ENCODE data around the gene SP6.

Gene SP6

DNA sequence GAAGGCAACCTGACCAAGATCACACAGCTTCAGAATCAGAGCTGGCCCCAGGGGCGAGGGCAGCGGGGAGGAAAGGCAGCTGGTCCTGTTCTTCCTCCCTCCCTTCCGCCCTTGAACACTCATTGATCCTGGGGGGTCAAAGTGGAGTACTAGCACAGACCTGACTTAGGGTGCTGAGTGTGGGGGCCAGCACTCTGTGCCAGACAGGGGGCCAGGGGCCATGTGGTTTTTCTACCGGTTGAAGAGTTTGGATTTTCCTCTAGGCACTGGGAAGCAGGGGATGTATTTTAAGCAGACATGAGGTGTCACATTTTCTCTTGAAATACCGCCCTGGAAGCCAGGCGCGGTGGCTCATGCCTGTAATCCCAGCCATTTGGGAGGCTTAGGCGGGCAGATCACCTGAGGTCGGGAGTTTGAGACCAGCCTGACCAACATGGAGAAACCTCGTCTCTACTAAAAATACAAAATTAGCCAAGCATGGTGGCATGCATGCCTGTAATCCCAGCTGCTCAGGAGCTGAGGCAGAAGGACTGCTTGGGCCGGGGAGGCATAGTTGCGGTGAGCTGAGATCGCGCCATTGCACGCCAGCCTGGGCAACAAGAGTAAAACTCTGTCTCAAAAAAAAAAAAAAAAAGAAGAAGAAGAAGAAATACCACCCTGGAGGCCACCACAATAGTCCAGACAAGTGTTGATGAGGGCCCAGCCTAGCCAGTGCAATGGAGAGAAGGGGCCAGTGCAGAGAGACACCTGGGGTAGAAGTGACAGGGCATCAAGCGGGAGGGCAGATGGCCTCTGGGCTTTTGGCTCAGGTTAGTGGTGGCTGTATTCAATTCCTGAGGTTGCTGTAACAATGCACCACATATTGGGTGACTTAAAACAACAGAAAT lies 44.7 kb downstream of the SP6 start:
- TF ChIP-seq, protein P1, sequence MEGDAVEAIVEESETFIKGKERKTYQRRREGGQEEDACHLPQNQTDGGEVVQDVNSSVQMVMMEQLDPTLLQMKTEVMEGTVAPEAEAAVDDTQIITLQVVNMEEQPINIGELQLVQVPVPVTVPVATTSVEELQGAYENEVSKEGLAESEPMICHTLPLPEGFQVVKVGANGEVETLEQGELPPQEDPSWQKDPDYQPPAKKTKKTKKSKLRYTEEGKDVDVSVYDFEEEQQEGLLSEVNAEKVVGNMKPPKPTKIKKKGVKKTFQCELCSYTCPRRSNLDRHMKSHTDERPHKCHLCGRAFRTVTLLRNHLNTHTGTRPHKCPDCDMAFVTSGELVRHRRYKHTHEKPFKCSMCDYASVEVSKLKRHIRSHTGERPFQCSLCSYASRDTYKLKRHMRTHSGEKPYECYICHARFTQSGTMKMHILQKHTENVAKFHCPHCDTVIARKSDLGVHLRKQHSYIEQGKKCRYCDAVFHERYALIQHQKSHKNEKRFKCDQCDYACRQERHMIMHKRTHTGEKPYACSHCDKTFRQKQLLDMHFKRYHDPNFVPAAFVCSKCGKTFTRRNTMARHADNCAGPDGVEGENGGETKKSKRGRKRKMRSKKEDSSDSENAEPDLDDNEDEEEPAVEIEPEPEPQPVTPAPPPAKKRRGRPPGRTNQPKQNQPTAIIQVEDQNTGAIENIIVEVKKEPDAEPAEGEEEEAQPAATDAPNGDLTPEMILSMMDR (IDR thresholded peaks at IDR 0.05), result no peak
- no peaks in the 10 kb centered on the region for H3K4me1 ChIP-seq (ENCODE audit: control insufficient read depth in 1 of 2, insufficient read depth in 1 of 2, low read depth in 1 of 2, low read length in 1 of 2)
- peaks cover 9% of the 10 kb centered on the region for H3K27me3 ChIP-seq
- H3K27ac ChIP-seq, result no peak overlapping the region
- peaks cover 47% of the 10 kb centered on the region for H3K36me3 ChIP-seq
- no peak overlapping the region for H3K4me3 ChIP-seq (ENCODE audit: low read depth in 1 of 2, low read length in 1 of 2)
- no peaks in the 10 kb centered on the region for H3K9me3 ChIP-seq

DNA sequence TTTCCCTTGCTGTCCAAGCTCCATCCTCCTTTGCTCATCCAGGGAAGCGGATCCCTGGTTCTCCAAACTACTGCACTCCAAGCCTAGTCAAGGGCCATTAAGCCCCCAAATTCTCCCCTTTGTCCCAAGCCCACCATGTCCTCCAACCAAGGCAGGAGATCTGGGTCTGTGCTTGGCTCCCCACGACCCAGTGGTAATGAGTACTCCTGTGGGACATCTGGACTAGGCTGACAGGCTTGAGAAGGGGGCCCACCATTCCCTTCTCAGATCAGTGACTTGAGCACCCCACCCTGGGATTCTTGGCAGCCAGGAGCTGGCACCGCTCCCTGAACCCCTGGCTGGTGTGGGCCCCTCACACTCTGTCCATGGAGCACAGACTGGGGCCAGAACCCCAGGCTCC lies 46.5 kb downstream of the SP6 start:
- H3K9me3 ChIP-seq, result no peaks in the 10 kb centered on the region
- TF ChIP-seq, protein P1 (IDR thresholded peaks at IDR 0.05), result no peak
- H3K27me3 ChIP-seq, result peaks cover 17% of the 10 kb centered on the region

DNA sequence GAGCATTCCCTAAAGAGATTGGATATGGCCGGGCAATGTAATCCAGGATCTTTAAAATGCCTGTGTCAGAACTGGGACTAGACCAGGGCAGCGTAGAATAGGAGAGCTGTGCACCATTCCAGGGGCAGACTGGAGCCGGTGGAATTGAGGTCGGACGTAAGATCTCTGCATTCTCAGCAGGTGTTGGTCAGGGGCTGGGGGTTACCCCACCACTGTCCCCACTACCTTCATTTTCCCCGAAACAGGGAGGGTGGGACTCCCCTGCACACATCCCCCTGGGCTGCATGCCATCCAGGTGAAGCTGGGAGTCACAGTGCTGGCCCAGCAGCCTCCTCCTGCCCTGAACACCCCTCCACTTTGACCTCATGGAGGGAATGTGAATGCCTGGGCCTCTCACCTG lies 47.2 kb downstream of the SP6 start:
- H3K9me3 ChIP-seq, result no peaks in the 10 kb centered on the region
- H3K27ac ChIP-seq, result no peak overlapping the region
- TF ChIP-seq, protein P1 (IDR thresholded peaks at IDR 0.05), result no peak
- no peak overlapping the region for H3K4me3 ChIP-seq (ENCODE audit: low read depth in 1 of 2, low read length in 1 of 2)
- H3K4me1 ChIP-seq (ENCODE audit: control insufficient read depth in 1 of 2, insufficient read depth in 1 of 2, low read depth in 1 of 2, low read length in 1 of 2), result no peaks in the 10 kb centered on the region
- peaks cover 19% of the 10 kb centered on the region for H3K27me3 ChIP-seq
- peaks cover 22% of the 10 kb centered on the region for H3K36me3 ChIP-seq

More for the DNA sequence above, 46.5 kb downstream of the SP6 start:
- Histone ChIP-seq H3K4me3 (ENCODE audit: low read depth in 1 of 2, low read length in 1 of 2) (no peak overlapping the region), H3K4me1 (ENCODE audit: control insufficient read depth in 1 of 2, insufficient read depth in 1 of 2, low read depth in 1 of 2, low read length in 1 of 2) (no peaks in the 10 kb centered on the region), H3K27ac (no peak overlapping the region), H3K36me3 (peaks cover 30% of the 10 kb centered on the region)

DNA sequence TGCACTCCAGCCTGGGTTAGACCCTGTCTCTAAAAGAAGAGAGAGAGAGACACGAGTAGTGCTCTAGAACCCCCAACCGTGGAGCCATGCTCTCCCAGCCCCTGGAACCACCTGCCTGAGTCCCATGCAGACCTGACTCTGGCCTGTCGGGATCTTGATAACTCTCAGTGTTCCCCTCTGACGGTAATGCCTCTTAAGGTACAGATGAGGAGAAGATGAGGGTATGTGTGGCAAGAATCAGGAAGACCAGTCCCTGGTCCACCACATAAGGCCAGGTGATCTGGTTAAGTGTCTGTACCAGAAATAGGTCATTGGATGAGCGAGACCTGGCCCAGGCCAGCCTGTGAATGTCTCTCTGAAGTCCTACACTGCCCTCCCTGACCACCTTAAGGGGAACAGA lies 47.8 kb downstream of the SP6 start:
- no peaks in the 10 kb centered on the region for H3K9me3 ChIP-seq
- H3K36me3 ChIP-seq, result peaks cover 17% of the 10 kb centered on the region
- H3K4me1 ChIP-seq (ENCODE audit: control insufficient read depth in 1 of 2, insufficient read depth in 1 of 2, low read depth in 1 of 2, low read length in 1 of 2), result no peaks in the 10 kb centered on the region
- no peak overlapping the region for H3K27ac ChIP-seq
- TF ChIP-seq, protein P1 (IDR thresholded peaks at IDR 0.05), result no peak
- peaks cover 25% of the 10 kb centered on the region for H3K27me3 ChIP-seq
- no peak overlapping the region for H3K4me3 ChIP-seq (ENCODE audit: low read depth in 1 of 2, low read length in 1 of 2)

DNA sequence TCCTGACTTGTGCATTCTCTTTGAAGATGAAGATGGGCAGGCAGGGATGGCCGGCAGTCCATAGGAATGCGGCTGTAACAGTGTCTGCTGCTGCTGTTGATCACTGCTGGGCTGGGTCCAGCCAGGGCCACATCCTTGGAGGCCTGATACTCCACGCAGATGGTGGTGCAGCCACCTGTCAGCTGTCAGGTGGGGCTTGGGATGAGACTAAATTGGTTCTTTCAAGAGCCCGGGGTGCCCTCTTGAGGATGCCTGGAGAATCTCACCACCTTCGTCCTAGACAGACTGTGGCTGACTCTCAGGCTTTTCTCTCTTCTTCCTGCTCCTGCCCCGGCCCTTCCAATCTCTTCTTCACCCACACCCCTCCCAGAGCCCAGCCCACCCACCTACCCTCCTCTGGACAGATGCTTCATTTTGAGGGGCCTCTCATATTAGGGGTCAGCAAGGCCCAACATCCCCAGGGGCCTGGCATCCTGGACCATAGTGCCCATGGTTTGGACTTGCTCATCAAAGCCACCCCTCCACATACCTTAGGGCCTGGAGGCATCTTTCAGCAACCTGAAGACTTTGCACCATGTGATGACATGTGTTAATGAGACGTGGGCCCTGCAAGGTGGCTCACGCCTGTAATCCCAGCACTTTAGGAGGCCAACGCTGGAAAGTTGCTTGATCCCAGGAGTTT lies 48.5 kb downstream of the SP6 start:
- Histone ChIP-seq H3K27ac (no peak overlapping the region), H3K27me3 (peaks cover 32% of the 10 kb centered on the region), H3K4me3 (ENCODE audit: low read depth in 1 of 2, low read length in 1 of 2) (no peak overlapping the region), H3K36me3 (peaks cover 10% of the 10 kb centered on the region), H3K9me3 (no peaks in the 10 kb centered on the region), H3K4me1 (ENCODE audit: control insufficient read depth in 1 of 2, insufficient read depth in 1 of 2, low read depth in 1 of 2, low read length in 1 of 2) (no peaks in the 10 kb centered on the region)
- TF ChIP-seq, protein P1 (IDR thresholded peaks at IDR 0.05), result no peak

All from neutrophil (primary cell).